Neutrophil (primary cell): ENCODE data around the gene OARD1.

Experiments used
- H3K27ac ChIP-seq: fragments of 200-600 bp; sonication (generic); 2 replicates; pipeline ENCODE4 v1.5.1; 2016; ENCODE audit warnings: mild to moderate bottlenecking, moderate library complexity
- H3K27me3 ChIP-seq: fragments of 200-600 bp; sonication (generic); 2 replicates; pipeline ENCODE4 v1.6.0; 2016; ENCODE audit warnings: mild to moderate bottlenecking
- H3K36me3 ChIP-seq: fragments of 200-600 bp; sonication (generic); 2 replicates; pipeline ENCODE4 v1.5.1; 2017
- H3K4me1 ChIP-seq, 2 experiments: fragments of 200-600 bp in 1 of 2; sonication (generic) in 1 of 2; 1 replicate in 1 of 2; 2 replicates in 1 of 2; pipeline versions ENCODE4 v1.5.1 to v1.6.1; 2013 to 2016; ENCODE audit warnings: low read depth in 1 of 2, low read length in 1 of 2, mild to moderate bottlenecking in 1 of 2, moderate library complexity in 1 of 2; ENCODE audit not compliant: control insufficient read depth in 1 of 2, insufficient read depth in 1 of 2
- H3K4me3 ChIP-seq, 2 experiments: fragments of 200-600 bp in 1 of 2; sonication (generic) in 1 of 2; 1 replicate in 1 of 2; 2 replicates in 1 of 2; pipeline ENCODE4 v1.5.1; 2013 to 2016; ENCODE audit warnings: low read depth in 1 of 2, low read length in 1 of 2, mild to moderate bottlenecking in 1 of 2, moderate library complexity in 1 of 2
- H3K9me3 ChIP-seq: fragments of 200-600 bp; sonication (generic); 2 replicates; pipeline ENCODE4 v1.5.1; 2016
- TF ChIP-seq, protein P1 (sequence below): fragments of 200-600 bp; sonication (generic); IDR thresholded peaks from 2 replicates; pipeline ENCODE4 v1.5.1; 2016; ENCODE audit warnings: antibody characterized with exemption

OARD1 gene

DNA sequence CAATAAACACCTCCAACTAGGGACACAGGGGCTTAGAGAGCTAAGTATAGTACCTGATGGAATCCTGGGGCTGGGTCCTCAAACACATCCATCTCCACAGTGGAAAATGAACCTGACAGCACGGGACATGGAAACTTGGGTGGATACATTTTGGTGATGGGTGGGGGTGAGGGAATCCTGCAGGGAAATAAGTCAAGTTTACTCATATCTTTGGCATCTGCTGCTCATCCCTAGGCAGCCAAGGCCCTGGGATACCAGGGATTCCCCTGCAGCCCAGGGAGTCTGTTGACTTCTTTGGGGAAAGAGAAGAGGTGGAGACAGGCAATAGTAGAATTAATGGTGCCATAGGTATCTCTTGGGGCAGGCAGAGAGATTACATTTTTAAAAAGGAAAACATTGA, 12.6 kb downstream of the OARD1 start:
- no peaks in the 10 kb centered on the region for H3K27me3 ChIP-seq
- no peaks in the 10 kb centered on the region for H3K4me1 ChIP-seq
- no peak overlapping the region for H3K4me3 ChIP-seq
- H3K36me3 ChIP-seq, result peaks cover 30% of the 10 kb centered on the region
- no peak overlapping the region for H3K27ac ChIP-seq
- TF ChIP-seq, protein P1, sequence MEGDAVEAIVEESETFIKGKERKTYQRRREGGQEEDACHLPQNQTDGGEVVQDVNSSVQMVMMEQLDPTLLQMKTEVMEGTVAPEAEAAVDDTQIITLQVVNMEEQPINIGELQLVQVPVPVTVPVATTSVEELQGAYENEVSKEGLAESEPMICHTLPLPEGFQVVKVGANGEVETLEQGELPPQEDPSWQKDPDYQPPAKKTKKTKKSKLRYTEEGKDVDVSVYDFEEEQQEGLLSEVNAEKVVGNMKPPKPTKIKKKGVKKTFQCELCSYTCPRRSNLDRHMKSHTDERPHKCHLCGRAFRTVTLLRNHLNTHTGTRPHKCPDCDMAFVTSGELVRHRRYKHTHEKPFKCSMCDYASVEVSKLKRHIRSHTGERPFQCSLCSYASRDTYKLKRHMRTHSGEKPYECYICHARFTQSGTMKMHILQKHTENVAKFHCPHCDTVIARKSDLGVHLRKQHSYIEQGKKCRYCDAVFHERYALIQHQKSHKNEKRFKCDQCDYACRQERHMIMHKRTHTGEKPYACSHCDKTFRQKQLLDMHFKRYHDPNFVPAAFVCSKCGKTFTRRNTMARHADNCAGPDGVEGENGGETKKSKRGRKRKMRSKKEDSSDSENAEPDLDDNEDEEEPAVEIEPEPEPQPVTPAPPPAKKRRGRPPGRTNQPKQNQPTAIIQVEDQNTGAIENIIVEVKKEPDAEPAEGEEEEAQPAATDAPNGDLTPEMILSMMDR, result no peak
- no peaks in the 10 kb centered on the region for H3K9me3 ChIP-seq

DNA sequence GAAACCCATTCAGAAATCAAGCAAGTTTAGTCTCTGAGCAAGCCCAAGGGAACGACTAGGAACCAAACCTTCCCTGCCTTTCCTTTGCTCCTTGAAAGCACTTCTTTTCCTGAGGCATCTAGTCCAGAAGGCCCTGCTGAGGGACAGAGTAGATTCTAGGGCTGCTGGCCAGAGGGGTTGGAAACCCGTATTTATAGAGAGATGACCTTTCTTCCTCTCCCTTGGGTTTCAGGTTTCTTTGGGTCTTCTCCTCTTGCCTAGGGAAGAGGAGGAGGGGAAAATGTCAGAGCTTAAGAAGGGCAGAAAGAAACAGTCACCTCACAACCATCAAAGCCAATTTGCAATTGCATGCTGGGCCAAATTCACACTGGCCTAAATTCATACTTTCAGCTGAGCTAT, 13.4 kb downstream of the OARD1 start:
- H3K4me3 ChIP-seq, result no peak overlapping the region
- no peaks in the 10 kb centered on the region for H3K27me3 ChIP-seq
- H3K36me3 ChIP-seq, result peaks cover 22% of the 10 kb centered on the region
- H3K27ac ChIP-seq, result no peak overlapping the region
- TF ChIP-seq, protein P1, result no peak
- H3K9me3 ChIP-seq, result no peaks in the 10 kb centered on the region
- no peaks in the 10 kb centered on the region for H3K4me1 ChIP-seq

GRCh38 chr6:41056768-41057490, 15.2 kb downstream of the OARD1 start:
- Histone ChIP-seq H3K36me3 (peaks cover 9% of the 10 kb centered on the region), H3K27ac (no peak overlapping the region), H3K27me3 (no peaks in the 10 kb centered on the region), H3K4me3 (no peak overlapping the region), H3K4me1 (peaks cover 4 to 6% of the 10 kb centered on the region in 2 experiments), H3K9me3 (no peaks in the 10 kb centered on the region)
- TF ChIP-seq, protein P1, result no peak

DNA sequence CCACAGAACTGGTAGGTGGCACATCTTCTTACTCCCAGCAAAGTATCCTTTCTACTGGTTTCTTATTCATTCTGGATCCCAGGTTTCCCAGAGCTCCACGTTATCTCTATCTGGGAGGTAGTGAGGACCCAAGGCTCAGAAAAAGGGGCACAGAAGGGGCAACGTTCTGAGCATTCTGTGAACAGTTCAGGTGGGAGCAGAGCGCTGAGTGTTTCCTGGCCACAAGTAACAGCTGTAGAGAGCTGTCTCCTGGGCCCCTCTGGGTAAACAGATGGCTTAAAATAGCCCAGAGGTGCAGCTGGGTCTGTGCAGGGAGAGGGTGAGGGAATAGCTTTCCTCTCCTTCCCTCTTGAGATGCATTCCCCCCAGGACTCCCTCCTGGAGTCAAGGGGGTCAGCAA, 17.0 kb downstream of the OARD1 start:
- Histone ChIP-seq H3K36me3 (no peaks in the 10 kb centered on the region), H3K27me3 (no peaks in the 10 kb centered on the region), H3K4me3 (no peak overlapping the region), H3K27ac (no peak overlapping the region), H3K4me1 (peaks cover 10 to 13% of the 10 kb centered on the region in 2 experiments), H3K9me3 (no peaks in the 10 kb centered on the region)
- TF ChIP-seq, protein P1, result no peak

DNA sequence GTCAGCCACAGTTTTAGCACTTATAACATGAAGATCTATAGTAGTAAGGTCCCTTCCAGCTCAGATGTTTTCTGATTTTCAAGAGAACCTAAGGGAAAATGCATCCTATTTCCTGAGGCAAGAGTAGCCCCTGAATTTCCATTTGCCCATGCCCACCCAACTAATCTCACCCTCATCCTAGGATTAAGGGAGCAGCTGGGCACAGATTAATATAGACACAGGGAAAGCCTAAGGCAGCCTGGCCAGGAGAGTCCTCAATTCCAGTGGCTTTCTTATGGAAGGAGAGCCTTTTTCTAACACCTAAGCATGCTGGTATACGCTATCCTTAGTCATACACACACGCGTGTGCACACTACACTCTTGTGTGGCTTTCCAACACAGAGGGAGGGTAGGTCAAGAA, 17.6 kb downstream of the OARD1 start:
- TF ChIP-seq, protein P1, result no peak
- H3K9me3 ChIP-seq, result no peaks in the 10 kb centered on the region
- H3K27me3 ChIP-seq, result no peaks in the 10 kb centered on the region
- peaks cover 10 to 13% of the 10 kb centered on the region in 2 experiments for H3K4me1 ChIP-seq
- H3K4me3 ChIP-seq, result no peak overlapping the region
- no peak overlapping the region for H3K27ac ChIP-seq
- H3K36me3 ChIP-seq, result no peaks in the 10 kb centered on the region
